Stimulated activated CD4-positive, alpha-beta T cell treated with anti-CD3 and anti-CD28 coated beads, Interleukin-1b, Interleukin-23, amount 100 ng/mL, for 1 hour (primary cell): ENCODE results near the gene SLC28A3.
A peak's percentile ranks its signal among the peaks of the same experiment; 100 is the strongest.

Experiments used
- DNase-seq, 2 donors: peaks; one replicate each; pipeline ENCODE4 v3.0.0-alpha.2; 2020; ENCODE audit warnings: low read depth in 2 of 2

The SLC28A3 gene

DNA sequence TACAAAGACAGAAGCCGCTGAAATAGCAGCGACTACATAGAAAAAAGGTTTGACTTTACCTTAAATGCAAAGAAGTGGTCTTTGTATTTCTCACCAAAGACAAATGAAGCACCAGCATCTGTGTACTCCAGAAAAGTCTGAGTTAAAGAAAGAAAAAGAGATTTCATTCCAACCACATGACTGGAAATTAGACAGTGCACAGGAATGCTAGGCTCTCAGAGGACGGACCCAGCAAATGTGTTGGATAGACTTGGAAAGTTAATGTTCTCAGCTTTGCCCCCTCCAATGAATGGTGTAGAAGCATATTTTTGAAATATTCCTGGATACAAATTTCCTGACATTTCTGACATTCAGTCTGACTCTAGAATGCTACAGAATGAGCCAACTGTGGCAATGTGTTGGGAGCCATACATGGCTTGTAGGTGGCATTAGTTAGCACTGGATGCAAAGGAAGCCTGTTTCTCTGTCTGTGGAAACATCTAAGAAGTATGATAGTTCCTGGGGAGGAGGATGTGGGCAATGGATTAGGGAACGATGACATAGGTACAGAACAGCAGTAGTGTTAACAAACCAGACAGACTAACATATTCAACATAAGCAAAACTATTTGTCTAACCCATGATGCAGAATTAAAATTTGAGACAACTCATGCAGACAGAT is 43.3 kb downstream of the SLC28A3 start:
- no peak for DNase-seq

DNA sequence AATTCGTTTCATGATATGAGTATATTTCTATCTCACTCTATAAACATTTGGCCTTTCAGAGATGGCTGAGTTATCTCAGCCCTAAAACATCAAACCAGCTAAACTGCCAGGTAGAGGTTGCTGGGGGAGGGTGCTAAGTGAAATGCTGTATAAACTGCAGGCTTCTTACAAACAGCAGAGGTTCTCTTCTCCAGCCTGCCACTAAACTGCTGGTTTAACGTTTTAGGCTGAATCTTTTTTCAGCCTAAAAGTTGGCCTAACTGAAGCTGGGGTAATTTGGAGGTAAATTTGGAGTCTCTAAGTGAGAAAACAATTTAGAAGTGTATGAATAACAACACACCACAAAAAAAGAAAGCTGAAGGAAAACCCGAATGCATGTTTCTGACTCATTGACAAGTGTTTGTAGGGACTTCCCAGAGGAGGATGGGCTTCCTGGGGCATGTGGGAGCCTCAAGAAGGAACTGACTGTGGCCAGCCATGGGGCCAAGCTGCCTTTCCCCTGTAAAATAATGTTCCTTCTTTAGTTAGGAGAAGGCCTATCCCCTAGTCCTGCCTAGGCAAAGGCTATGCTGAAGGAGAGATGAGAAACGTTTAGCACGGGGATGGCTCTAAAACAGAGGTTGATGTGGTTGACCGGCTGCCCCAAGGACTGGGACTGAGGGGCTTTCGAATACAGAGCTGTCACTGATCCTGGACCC is 44.3 kb downstream of the SLC28A3 start:
- DNase-seq = no peak

DNA sequence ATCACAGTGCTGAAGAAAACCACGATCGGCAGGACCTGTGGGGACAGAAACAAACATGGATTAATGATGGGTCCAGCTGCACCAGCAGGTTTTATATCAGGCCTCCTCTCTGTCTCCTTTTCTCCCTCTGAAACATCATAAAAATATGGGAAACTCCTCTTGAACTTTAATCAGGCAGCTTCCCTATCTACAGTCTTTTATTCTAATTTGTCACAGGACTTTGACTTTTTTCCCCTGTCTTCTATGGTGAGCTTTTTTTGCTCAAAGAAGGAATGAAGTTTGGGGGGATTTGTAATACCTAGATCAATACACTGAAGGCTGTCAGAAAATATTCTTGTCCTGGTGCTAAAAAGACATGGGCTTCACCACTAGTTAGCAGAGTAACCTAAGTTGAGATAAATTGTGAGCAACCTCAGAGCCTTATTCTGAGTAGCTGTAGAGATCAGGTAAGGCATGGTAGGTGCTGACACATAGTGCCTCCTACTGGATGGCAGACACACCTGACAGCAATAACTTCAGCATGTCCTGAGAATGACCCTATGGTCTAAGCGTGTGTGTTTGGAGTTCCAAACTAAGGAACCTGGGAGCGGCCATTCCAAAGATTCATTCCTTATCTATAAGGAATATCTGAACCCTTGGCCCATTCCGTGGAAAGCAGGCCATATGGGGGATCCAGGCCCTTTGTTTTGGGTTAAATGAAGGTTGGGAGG is 46.2 kb downstream of the SLC28A3 start:
- no peak for DNase-seq

DNA sequence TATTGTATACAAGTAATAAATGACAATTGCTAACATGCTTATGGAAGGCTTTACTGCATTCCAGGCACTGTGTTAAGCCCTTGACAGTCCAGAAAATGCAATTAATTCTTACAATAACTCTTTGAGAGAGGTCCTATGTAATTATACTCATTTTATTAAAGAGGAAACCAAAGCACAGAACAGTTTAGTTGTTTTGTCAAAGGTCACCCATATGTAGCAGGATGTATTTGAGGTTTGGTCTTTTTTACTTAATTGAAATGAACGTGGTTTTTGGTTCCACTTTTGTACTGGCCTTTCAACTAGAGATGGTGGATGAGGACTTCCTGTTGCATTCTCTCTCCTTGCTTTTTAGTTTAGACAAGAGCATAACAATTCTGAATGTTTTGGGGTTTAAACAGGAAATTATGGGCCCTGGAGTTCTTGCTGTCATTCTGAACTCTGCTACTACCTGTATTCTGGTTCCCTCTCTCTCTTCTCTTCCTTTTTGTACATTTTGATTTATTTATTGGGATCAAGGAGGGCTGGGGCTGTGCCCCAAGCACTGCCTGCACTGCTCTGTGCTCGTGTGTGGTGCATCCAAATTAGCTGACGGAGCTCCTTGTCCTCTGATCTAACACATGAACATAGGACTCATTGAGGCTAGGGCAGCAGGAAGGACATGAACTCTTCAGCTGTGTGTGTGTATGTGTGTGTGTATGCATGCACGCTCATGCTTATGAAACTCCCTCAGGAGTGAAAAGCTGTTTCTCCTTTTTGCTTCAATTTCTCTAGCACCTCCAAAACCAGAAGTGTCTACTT is 47.4 kb downstream of the SLC28A3 start:
- no peak for DNase-seq

DNA sequence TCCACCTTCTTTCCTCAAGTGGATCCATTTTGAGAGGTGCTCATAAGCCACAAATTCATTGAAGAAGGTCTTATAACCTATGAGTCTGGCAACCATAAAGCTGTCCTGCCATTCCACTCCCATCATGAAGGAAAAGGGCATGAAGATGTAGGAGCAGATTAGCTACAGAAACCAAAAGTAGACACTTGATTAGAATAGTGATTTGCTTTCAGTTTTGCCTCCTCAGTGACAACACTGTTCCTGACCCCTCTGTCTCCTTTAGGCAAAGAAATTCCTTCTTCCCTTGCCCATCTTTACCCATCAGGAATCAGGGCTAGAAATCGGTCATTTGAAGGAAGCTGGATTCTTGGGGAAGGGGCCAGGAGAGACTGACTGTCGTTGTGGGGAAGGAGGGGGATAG is 55.2 kb downstream of the SLC28A3 start:
- DNase-seq = no peak

DNA sequence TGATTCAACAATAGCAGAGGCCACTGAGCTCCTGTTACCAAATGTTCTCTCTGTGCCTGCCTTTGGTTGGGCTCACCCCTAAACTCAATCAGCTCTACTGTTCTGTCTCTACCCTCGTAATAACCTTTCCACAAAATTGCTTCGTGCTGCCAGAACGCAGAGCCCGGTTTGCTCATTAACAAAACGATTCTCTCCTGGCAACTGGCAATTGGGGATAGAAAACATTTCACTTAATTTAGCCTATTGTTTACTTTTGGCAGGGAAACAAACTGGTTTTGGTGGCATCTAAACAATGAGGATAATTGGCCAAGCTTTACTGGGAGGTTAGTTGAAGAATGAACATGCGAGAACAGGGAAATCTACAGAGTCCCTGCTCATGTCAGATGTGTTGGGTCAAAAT is 56.6 kb downstream of the SLC28A3 start:
- no peak for DNase-seq

DNA sequence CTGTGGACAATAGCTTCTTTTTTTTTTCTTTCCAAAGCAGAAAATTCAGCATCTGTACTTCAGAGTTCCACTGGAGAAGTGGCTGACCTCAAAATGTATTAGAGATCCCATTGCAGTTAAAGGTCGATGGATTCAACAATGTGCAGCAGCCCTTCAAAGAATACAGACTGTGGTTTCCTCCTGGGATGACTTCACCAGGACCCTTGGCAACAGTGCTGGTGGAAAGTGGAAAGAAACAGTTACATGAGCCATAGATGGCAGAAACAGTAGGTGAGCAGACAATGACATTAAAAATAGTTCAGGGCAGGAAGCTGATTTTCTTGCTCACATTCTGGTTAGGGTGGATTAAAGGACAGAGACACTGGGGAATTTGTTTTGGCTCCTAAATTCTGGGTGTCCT is 62.4 kb downstream of the SLC28A3 start:
- DNase-seq = no peak

DNA sequence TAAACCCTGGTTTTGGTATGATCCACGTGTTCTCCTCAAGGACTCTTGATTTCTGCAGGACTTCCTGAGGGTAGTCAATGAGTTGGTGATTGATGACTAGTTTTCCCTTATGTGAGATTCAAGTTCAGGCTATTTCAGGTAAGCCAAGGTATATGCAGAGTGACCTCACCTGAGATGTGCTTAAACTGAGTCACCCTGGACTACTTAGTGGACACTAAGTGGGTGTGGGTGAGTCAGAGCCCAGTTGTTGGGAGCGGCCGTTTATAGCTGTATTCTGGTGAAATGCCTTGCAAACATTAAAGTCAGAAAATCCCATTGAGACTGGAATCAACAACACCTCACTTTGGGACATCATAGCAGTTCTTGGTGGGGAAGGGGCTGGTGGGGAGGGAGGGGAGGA is 62.9 kb downstream of the SLC28A3 start:
- no peak for DNase-seq

DNA sequence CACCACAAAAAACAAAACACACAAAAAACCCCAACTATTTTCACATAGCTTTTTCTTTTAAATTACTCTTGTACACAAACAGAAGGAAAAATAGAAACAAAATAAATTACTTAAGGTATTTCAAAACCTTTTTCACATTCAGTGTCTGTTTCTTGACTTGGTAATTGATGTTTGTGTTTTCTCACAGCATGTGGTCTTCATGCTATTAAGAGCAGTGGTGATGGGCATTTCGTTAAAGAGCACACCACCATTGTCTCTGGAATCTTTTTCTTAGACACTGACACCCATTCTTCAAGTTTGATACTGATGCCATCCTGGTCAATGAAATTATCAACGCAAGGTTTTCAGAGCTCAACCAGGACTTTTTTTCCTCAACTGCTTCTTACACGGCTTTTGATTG is 63.8 kb downstream of the SLC28A3 start:
- DNase-seq = no peak

DNA sequence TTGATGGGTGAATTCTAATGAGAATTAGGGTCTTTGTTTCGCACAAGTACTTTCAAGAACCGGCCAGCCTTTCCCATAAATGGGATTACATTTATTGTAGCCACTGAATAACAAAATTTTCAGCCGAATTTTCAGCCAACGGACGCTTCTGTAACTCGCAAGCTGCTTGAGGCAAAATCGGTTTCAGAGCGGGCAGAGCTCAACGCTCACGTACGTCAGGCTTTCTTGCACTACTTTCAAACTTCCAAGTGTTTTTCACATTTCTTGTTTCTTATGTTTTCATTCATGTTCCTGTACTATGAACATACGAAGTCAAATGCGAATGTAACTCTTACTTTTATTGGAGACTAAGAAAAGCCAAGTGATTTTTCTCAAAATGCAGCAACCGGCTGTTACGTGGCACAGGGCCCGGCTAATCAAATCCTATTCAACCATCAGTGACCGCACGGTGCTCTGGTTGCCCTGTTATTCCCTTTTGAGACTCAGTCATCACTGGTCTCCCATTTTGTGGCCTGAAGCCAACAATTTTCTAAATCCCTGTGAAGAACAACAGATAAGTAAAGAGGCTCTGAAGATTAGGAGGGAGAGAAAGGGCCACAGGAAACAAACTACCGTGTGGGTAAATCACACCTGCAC is 68.5 kb downstream of the SLC28A3 start:
- DNase-seq = no peak

DNA sequence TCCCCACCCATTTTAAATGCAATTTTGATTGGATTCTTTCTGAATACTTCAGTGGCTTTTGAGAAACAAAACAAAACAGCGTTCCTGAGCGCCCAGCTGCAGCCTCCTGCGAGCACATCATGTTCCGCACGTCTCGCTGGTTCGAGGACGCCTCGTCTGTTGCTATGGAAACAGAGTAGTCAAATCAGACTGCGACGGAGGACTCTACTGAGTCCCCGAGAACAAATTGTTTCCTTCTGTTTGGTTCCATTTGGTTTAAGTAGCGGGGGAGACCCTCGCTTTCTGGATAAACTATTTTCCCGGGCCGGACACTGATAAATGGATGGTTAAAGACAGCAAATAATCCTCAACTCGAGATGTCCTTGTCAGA is 69.0 kb downstream of the SLC28A3 start:
- no peak for DNase-seq

DNA sequence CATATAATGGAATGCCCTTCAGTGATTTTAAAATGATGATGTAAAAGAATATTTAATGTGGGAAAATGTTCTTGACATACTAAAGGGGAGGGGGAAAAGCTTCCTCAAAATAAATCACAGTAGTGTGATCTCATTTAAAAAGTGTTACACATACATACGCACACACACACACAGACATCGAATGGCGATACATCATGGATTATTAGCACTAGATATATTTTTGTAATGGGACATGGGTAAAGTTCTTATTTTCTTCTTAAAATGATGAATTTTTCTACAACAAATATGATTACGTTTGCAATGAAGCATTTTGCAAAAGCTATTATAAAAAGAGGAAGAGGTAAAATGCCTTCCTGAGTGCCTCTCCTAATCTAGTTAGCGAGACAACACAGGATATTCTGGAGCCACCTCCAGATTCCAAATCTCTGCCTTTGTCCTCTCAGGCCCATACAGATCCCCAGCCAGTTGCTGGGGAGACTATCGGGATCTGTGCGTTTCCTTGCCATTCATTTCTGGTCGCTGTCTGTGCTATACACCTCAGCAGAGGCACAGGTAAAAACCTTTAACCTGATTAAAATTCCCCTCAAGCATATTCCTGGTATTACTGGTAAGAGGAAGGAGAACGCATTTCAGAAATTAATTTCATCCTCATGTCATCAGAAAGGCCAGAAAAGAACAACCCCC is 69.6 kb downstream of the SLC28A3 start:
- no peak for DNase-seq

DNA sequence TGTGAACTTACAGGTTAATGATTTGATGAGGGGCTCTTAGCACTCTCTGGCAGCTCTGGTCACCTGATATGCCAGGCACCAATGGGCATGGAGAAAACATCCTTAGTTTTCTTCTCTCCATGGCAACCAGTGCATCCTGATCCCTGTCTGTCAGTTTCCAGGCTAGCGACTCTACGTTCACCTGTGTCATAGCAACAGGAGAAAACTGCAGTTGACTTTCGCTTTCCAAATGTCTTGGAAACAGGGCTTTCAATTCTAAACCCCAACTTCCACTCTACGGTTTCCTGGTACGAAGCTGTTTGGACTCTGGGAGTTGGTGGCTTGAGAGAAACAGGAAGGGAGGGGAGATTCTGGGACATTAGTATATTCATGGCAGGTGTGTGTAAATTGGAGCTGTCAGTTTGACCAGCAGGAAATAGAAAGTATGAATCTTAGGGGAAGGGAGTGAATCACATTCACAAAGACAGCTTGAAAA is 74.4 kb downstream of the SLC28A3 start:
- no peak for DNase-seq

DNA sequence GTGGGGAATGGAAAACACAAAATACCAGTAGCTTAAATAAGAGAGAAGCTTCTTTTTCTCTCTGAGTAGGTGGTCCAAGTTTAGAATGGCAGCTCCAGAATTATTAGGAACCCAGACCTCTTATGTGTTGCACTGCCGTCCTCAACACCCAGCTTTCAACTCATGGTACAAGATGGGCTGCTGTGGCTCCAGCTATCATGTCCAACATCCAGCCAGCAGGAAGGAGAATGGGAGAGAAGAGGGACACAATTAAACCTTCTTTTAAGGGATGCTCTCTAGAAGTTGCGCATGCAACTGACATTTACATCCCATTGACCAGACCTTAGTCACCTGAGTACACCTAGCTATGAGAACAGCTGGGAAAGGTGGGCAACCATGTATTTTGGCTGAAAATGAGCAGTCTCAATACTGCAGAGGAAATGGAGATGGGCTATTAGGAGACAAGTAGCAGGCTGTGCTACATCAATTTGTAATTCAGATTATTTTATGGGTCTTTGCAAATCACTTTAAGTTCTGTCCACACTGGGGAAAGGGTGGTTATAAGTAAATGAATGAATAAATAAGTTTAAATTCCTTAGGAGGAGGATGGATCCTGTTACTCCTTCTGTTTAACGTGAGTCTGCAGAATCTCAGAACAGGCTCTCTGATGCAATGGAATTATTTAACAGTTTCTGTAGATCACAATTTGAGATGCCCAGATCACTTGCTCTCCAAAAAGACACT is 76.1 kb downstream of the SLC28A3 start:
- no peak for DNase-seq

DNA sequence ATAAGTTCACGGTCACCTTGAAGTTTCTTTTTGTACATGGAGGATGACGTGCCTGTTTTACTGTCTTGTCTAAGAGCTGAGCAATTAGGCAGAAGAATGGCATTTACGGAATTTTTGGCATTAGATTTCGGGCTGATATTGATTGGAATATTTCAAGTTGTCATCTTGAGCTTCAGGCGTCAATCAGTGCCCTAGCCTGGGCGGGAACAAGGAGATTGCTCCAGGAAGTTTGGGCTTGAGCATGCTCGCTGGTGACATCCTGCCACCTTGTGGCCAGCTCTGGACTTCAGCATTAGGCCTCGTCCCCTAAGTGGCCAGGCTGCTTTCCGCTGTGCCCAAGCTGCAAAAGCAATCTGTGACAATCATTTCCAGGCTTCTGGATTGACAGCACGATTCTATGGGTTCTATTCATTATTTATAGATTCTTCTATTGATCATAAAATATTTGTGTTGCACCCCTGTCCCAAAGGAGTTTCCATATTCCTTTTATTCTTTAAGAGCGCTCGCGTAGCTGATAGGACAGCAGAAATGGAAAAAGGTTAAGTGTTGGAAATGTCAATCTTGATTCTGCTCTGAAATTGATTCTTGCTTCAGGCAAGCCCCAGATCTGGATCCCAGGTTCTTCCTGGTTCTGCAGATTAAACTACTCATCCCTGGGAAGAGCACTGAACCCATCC is 79.3 kb downstream of the SLC28A3 start:
- DNase-seq = peak in 1 of 2 donors; percentile 6

DNA sequence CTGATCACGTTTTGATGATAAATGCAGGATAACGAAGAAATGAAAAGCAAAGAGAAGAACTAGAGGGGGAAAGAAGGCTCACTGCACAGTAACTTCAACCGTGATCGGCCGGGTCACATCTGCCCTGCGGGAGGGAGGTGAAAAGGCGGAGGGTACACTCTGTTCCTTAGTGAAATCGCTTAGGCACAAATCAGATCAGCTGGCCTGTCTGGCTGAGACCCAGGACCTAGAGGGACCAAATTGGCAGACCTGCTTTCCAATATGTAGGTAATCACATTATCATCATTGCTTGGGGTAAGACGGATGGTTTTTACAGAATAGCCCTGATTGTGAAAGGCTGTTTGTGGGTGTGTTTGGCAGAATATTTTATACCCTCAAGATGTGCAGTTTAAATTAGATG is 82.2 kb downstream of the SLC28A3 start:
- no peak for DNase-seq

DNA sequence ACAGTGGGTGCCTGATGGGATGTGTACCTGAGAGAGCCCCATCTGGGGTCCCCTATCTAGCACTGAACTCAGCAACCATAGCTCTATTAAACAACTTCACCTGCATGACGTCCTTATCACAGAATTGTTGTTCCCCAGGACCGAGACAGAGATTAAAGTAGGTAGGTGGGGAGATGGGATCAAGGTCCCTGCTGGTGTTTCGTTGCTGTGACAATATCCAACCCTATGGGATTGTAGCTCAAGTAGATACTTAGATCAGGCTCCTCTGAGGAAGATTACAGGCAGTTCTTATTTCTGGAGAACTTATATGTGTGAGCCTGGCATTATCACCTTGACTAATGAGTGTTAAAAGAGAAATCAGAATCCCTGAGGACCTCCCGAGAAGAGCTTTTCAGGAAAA is 84.9 kb downstream of the SLC28A3 start:
- DNase-seq = no peak

DNA sequence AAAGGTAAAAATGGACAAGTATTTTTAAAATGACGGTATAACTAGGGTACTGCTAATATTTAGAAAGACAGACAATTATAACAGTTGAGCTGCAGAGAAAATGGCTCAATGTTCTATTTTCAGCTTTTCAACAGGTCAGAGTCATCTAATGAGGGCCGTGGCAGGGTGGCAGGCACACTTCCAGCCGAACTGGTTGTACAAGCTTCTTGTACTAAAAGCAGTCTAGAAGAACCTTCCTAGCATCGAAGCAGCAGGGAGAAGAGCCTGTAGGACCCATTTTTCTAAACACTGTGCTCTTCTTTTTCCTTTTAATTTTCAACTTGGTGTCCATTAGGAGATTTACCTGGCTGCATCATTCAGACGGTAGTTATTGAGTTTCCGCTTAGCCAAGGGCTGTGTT is 85.6 kb downstream of the SLC28A3 start:
- DNase-seq = no peak

DNA sequence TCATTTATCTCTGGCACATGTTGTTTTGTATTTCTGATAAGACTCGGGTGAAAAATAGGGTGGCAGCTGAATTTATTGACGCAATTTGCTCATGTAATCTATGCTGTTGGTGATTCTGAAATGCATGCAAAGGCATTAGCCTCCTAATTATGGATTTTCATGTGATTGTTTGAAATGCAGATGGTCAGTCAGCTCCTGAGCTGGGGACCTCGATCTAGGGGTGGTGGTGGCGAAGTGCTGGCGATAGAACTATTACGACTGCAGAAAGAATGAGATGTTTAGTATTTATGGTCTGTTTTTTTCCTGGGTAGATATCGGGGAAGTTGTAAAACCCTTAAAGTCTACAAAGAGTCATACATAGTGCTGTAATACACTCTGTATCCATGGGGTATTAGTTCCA is 88.6 kb downstream of the SLC28A3 start:
- DNase-seq = no peak

DNA sequence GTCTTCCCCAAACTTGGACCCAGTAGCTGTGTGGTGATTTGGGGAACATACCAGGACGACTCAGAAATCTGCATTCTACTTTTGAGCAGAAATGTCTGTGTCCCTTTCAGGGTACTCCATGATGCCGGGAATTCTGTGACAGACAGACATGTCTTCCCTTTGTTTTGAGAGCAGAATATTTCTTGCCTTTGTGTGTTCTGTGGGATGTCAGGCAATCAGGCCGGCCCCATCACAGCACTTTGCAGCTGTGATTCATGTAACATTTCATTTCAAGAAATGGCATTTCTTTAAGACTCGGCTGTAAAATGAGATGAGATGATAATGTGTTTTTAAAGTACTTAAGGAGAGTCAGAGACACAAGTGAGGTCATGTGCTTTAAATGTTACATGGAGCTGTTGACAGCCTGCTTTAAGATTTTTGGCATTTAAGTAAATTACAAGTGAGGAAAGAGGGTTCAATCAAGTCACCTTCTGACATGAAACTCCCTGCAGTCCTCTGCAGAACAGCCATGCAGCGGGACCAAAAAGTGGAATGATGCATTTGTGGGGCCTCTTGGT is 98.7 kb downstream of the SLC28A3 start:
- no peak for DNase-seq
